Smooth muscle cell (in vitro differentiated cells): ENCODE measurements around the gene SCGB1A1. TPM values are rescaled to one million over a fixed set of nuclear protein-coding genes. Genes with fewer than 3 reads are reported as not detected.
"Not testable (repeated sequence)": the region's sequence is repeated elsewhere in the genome, so short reads cannot be mapped to it uniquely, and the experiment has no call there.

Experiments used
- DNase-seq: peaks from one replicate; lab custom pipeline; 2025; ENCODE audit not compliant: unreplicated experiment; lab: John Stamatoyannopoulos, UW
- H2AFZ ChIP-seq: fragments of 200-600 bp; sonication (generic); 2 replicates; pipeline ENCODE4 v1.6.0; 2016; ENCODE audit warnings: antibody characterized with exemption, low read depth, mild to moderate bottlenecking
- H3F3A ChIP-seq: fragments of 200-600 bp; sonication (generic); 2 replicates; pipeline ENCODE4 v1.6.0; 2017; ENCODE audit warnings: antibody characterized with exemption, low read depth
- H3K27ac ChIP-seq: fragments of 200-600 bp; sonication (generic); 2 replicates; pipeline ENCODE4 v1.5.1; 2016; ENCODE audit warnings: low read depth, mild to moderate bottlenecking
- H3K27me3 ChIP-seq: fragments of 200-600 bp; sonication (generic); 2 replicates; pipeline ENCODE4 v1.6.1; 2016; ENCODE audit warnings: low read depth, mild to moderate bottlenecking
- H3K36me3 ChIP-seq: fragments of 200-600 bp; sonication (generic); 2 replicates; pipeline ENCODE4 v1.5.1; 2016; ENCODE audit warnings: low read depth
- H3K4me1 ChIP-seq: fragments of 200-600 bp; sonication (generic); 2 replicates; pipeline ENCODE4 v1.5.1; 2016; ENCODE audit warnings: low read depth
- H3K4me2 ChIP-seq: fragments of 200-600 bp; sonication (generic); 2 replicates; pipeline ENCODE4 v1.6.0; 2016; ENCODE audit warnings: mild to moderate bottlenecking
- H3K4me3 ChIP-seq: fragments of 200-600 bp; sonication (generic); 2 replicates; pipeline ENCODE4 v1.5.1; 2016; ENCODE audit warnings: mild to moderate bottlenecking
- H3K79me2 ChIP-seq: fragments of 200-600 bp; sonication (generic); 2 replicates; pipeline ENCODE4 v1.6.0; 2016; ENCODE audit warnings: low read depth, mild to moderate bottlenecking
- H3K9ac ChIP-seq: fragments of 200-600 bp; sonication (generic); 2 replicates; pipeline ENCODE4 v1.6.0; 2016; ENCODE audit warnings: low read depth
- H3K9me3 ChIP-seq: fragments of 200-600 bp; sonication (generic); replicated peaks from 2 replicates; pipeline ENCODE4 v1.5.1; 2016; ENCODE audit warnings: low read depth
- H4K20me1 ChIP-seq: fragments of 200-600 bp; sonication (generic); 2 replicates; pipeline ENCODE4 v1.6.0; 2016; ENCODE audit warnings: low read depth
- CTCF ChIP-seq: fragments of 200-600 bp; sonication (generic); IDR thresholded peaks from 2 replicates; pipeline ENCODE4 v1.5.1; 2017; ENCODE audit warnings: borderline replicate concordance, mild to moderate bottlenecking, antibody characterized with exemption; ENCODE audit not compliant: insufficient read depth, poor library complexity, severe bottlenecking
- WGBS: methylation state at CpG from one replicate; pipeline ENCODE4 v1.1.7; 2016; ENCODE audit warnings: low lambda C conversion rate; 5-methylcytosine and 5-hydroxymethylcytosine counted together
- polyA plus RNA-seq: library from polyadenylated mRNA; unstranded; fragments of >200 nt; fragmentation: Nextera tagmentation; extraction: Ambion mirVana; gene quantifications from 2 replicates; pipeline ENCODE4 v1.2.1, GENCODE V29; 2016
- total RNA-seq: library from RNA; depleted of rRNA; stranded (reverse); fragments of >200 nt; gene quantifications from 2 replicates; pipeline ENCODE4 v1.2.3, GENCODE V29; 2014

SCGB1A1 gene
- total and polyA plus RNA-seq, 2 experiments from 2014 or later: not detected

GRCh38 chr11:62446091-62446490, 27.3 kb downstream of the SCGB1A1 start:
- H3K27ac ChIP-seq: no peak overlapping the region

DNA sequence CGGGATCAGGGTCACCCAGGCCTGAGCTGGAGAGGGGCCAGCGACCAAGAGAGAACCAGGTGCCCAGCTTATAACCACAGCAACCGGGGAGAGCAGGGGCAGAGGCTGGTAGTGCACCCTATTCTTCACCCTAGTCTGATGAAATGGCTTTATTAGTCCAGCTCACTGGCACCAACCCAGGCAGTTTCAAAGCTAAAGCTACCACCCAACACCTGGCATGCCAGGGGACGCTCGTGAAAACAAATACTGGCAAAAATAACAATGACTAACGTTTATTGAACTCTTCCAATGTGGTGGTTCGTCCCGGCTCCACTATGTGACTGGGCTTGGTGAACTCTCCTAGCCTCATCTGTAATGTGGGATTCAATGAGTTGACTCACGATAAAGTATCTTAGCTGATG, 30.6 kb downstream of the SCGB1A1 start:
- no peak for DNase-seq
- no peaks in the 10 kb centered on the region for H3K79me2 ChIP-seq
- TF ChIP-seq CTCF: no peak
- no peaks in the 10 kb centered on the region for H3F3A ChIP-seq
- no peak overlapping the region for H3K27ac ChIP-seq
- 94% methylated on average over 9 of the region's 9 CpGs for WGBS
- no peaks in the 10 kb centered on the region for H3K27me3 ChIP-seq
- H3K4me1 ChIP-seq: no peaks in the 10 kb centered on the region
- H2AFZ ChIP-seq: no peak overlapping the region
- no peaks in the 10 kb centered on the region for H3K9me3 ChIP-seq
- no peak overlapping the region for H3K9ac ChIP-seq
- no peak overlapping the region for H3K4me3 ChIP-seq
- no peak overlapping the region for H3K4me2 ChIP-seq
- no peaks in the 10 kb centered on the region for H4K20me1 ChIP-seq
- H3K36me3 ChIP-seq: no peaks in the 10 kb centered on the region

More at GRCh38 chr11:62446091-62446490, 27.3 kb downstream of the SCGB1A1 start:
- no peaks in the 10 kb centered on the region for H3K36me3 ChIP-seq
- H4K20me1 ChIP-seq: no peaks in the 10 kb centered on the region
- no peak overlapping the region for H3K4me3 ChIP-seq
- no peak overlapping the region for H3K9ac ChIP-seq
- H3K4me1 ChIP-seq: no peaks in the 10 kb centered on the region
- no peaks in the 10 kb centered on the region for H3F3A ChIP-seq
- TF ChIP-seq CTCF: no peak
- 97% methylated on average over 5 of the region's 5 CpGs for WGBS
- H3K79me2 ChIP-seq: no peaks in the 10 kb centered on the region
- no peaks in the 10 kb centered on the region for H3K9me3 ChIP-seq
- no peak overlapping the region for H2AFZ ChIP-seq
- H3K27me3 ChIP-seq: no peaks in the 10 kb centered on the region
- no peak for DNase-seq
- no peak overlapping the region for H3K4me2 ChIP-seq

- H3K9me3 ChIP-seq, H3K36me3 ChIP-seq, H3K9ac ChIP-seq, H3K4me3 ChIP-seq, H2AFZ ChIP-seq, H3F3A ChIP-seq, H3K27me3 ChIP-seq, H3K27ac ChIP-seq, H3K4me2 ChIP-seq, H4K20me1 ChIP-seq, H3K79me2 ChIP-seq, H3K4me1 ChIP-seq, DNase-seq: not testable (repeated sequence)
- 90% methylated on average over 7 of the region's 7 CpGs for WGBS
Measured at GRCh38 chr11:62449912-62450311, 31.1 kb downstream of the SCGB1A1 start.

- TF ChIP-seq CTCF: no peak
- DNase-seq: no peak
- Histone ChIP-seq H3K4me1 (no peaks in the 10 kb centered on the region), H3K4me2 (no peak overlapping the region), H3K9ac (no peak overlapping the region), H3K36me3 (no peaks in the 10 kb centered on the region), H3K4me3 (no peak overlapping the region), H2AFZ (no peak overlapping the region), H4K20me1 (no peaks in the 10 kb centered on the region), H3K27me3 (no peaks in the 10 kb centered on the region), H3F3A (no peaks in the 10 kb centered on the region), H3K27ac (no peak overlapping the region), H3K9me3 (no peaks in the 10 kb centered on the region), H3K79me2 (no peaks in the 10 kb centered on the region)
- WGBS: 94% methylated on average over 14 of the region's 15 CpGs
Measured at GRCh38 chr11:62450543-62451240, 31.9 kb downstream of the SCGB1A1 start.
